Neural progenitor cell (in vitro differentiated cells): ENCODE measurements around the gene METTL9. TPM values are rescaled to one million over a fixed set of nuclear protein-coding genes. Genes with fewer than 3 reads are reported as not detected.
"Not testable (repeated sequence)": the region's sequence is repeated elsewhere in the genome, so short reads cannot be mapped to it uniquely, and the experiment has no call there.

Experiments
- DNase-seq: peaks from one replicate; pipeline ENCODE4 v3.0.0-alpha.2; 2016; ENCODE audit warnings: low spot score
- H2AFZ ChIP-seq: fragments of 200-600 bp; sonication (generic); replicated peaks from 2 replicates; pipeline ENCODE4 v1.6.1; 2016; ENCODE audit warnings: antibody characterized with exemption
- H3F3A ChIP-seq: fragments of 200-600 bp; sonication (generic); 2 replicates; pipeline ENCODE4 v1.6.1; 2016; ENCODE audit warnings: antibody characterized with exemption, low read depth
- H3K27ac ChIP-seq: fragments of 200-600 bp; sonication (generic); 2 replicates; pipeline ENCODE4 v1.5.1; 2016; ENCODE audit warnings: mild to moderate bottlenecking
- H3K27me3 ChIP-seq: fragments of 200-600 bp; sonication (generic); 2 replicates; pipeline ENCODE4 v1.6.1; 2016; ENCODE audit warnings: mild to moderate bottlenecking, moderate library complexity
- H3K36me3 ChIP-seq: fragments of 200-600 bp; sonication (generic); 2 replicates; pipeline ENCODE4 v1.5.1; 2016
- H3K4me1 ChIP-seq: fragments of 200-600 bp; sonication (generic); 2 replicates; pipeline ENCODE4 v1.6.1; 2016; ENCODE audit warnings: mixed run types
- H3K4me2 ChIP-seq: fragments of 200-600 bp; sonication (generic); 2 replicates; pipeline ENCODE4 v1.6.1; 2016
- H3K4me3 ChIP-seq: fragments of 200-600 bp; sonication (generic); 2 replicates; pipeline ENCODE4 v1.5.1; 2016
- H3K79me2 ChIP-seq: fragments of 200-600 bp; sonication (generic); 2 replicates; pipeline ENCODE4 v1.6.1; 2016; ENCODE audit warnings: low read depth
- H3K9ac ChIP-seq: fragments of 200-600 bp; sonication (generic); 2 replicates; pipeline ENCODE4 v1.6.1; 2016
- H3K9me3 ChIP-seq: fragments of 200-600 bp; sonication (generic); 2 replicates; pipeline ENCODE4 v1.5.1; 2016; ENCODE audit warnings: low read depth
- H4K20me1 ChIP-seq: fragments of 200-600 bp; sonication (generic); 2 replicates; pipeline ENCODE4 v1.6.1; 2016; ENCODE audit warnings: low read depth
- H3K27ac Mint-ChIP-seq: 3 replicates; pipeline ENCODE4 v1.8.0; 2021; ENCODE audit warnings: mixed read lengths
- H3K27me3 Mint-ChIP-seq: 2 replicates; pipeline ENCODE4 v1.8.0; 2022; ENCODE audit warnings: low read depth, mild to moderate bottlenecking, inconsistent platforms, moderate library complexity, mixed read lengths; ENCODE audit not compliant: insufficient read depth
- H3K36me3 Mint-ChIP-seq: 3 replicates; pipeline ENCODE4 v1.8.0; 2021; ENCODE audit warnings: mixed read lengths
- H3K4me1 Mint-ChIP-seq: 3 replicates; pipeline ENCODE4 v1.8.0; 2021; ENCODE audit warnings: mixed read lengths
- H3K4me3 Mint-ChIP-seq: 3 replicates; pipeline ENCODE4 v1.8.0; 2021; ENCODE audit warnings: mild to moderate bottlenecking, moderate library complexity, mixed read lengths
- H3K9me3 Mint-ChIP-seq: 3 replicates; pipeline ENCODE4 v1.8.0; 2020; ENCODE audit warnings: mixed read lengths
- CTCF ChIP-seq: fragments of 200-600 bp; sonication (generic); IDR thresholded peaks from 2 replicates; pipeline ENCODE4 v1.5.1; 2017; ENCODE audit warnings: antibody characterized with exemption, mild to moderate bottlenecking
- EZH2 ChIP-seq: fragments of 200-600 bp; sonication (generic); IDR thresholded peaks from 2 replicates; pipeline ENCODE4 v1.6.1; 2017; ENCODE audit warnings: antibody characterized with exemption, mild to moderate bottlenecking, moderate library complexity
- EZH2phosphoT487 ChIP-seq: fragments of 200-600 bp; sonication (generic); IDR thresholded peaks from 2 replicates; pipeline ENCODE4 v1.6.1; 2017; ENCODE audit warnings: antibody characterized with exemption
- total RNA-seq: library from RNA; depleted of rRNA; stranded (reverse); fragments of >200 nt; gene quantifications from 2 replicates; pipeline ENCODE4 v1.2.3, GENCODE V29; 2015; ENCODE audit warnings: low replicate concordance

METTL9 gene
- total RNA-seq, 1 donor from 2014 or later, result 329 TPM

DNA sequence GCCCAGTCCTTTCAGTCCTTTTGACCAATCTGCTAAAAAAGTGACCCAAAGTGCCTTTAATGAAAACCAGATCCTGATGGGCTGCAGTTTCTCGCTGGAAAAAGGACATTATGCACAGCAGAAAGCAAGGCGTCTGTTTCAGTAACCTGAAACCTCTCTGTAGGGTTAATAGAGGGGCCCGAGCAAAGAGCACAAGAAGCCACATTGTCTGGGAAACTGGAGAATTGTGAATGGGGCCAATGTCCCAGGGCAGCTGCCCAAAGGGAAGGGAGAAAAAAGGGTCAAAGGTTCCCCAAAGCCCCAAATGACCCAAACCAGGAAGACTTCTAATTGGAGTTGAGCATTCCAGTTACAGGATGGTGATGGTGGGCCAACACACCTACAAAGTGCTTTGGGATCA, 67.4 kb downstream of the METTL9 start:
- Mint-ChIP-seq H3K4me1 (peaks cover 22% of the 10 kb centered on the region), H3K27ac (peak overlapping the region; percentile 78), H3K9me3 (peaks cover 2% of the 10 kb centered on the region), H3K36me3 (no peaks in the 10 kb centered on the region), H3K4me3 (peak overlapping the region; percentile 59), H3K27me3 (peaks cover 4% of the 10 kb centered on the region)
- no peaks in the 10 kb centered on the region for H3K79me2 ChIP-seq
- H3K4me2 ChIP-seq, result peak overlapping the region; percentile 61
- no peak for TF ChIP-seq EZH2phosphoT487
- TF ChIP-seq CTCF, result no peak
- TF ChIP-seq EZH2, result no peak
- peak overlapping the region; percentile 48 for H3K27ac ChIP-seq
- peaks cover 39% of the 10 kb centered on the region for H3F3A ChIP-seq
- H3K4me3 ChIP-seq, result peak overlapping the region; percentile 5
- H3K9me3 ChIP-seq, result no peaks in the 10 kb centered on the region
- H3K36me3 ChIP-seq, result no peaks in the 10 kb centered on the region
- H3K9ac ChIP-seq, result no peak overlapping the region
- peaks cover 14% of the 10 kb centered on the region for H3K27me3 ChIP-seq
- H4K20me1 ChIP-seq, result no peaks in the 10 kb centered on the region
- H3K4me1 ChIP-seq, result peaks cover 29% of the 10 kb centered on the region
- DNase-seq, result peak; percentile 71
- H2AFZ ChIP-seq, result no peak overlapping the region

DNA sequence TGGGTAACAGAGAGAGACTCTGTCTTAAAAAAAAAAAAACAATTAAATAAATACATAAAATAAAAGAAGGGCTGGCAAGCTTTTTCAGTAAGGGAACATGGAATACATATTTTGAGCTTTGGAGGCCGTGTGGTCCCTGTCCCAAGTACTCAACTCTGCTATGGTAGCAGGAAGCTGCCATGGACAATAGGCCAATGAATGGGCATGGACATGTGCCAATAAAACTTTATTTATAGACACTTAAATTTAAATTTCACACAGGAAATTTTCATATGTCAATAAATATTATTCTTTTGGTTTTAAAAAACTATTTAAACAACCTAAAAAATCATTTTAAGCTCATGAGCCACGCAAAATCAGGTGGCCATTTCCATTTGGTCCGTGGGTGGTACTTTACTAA, 68.2 kb downstream of the METTL9 start:
- Mint-ChIP-seq H3K27ac (no peak overlapping the region), H3K27me3 (peaks cover 4% of the 10 kb centered on the region), H3K36me3 (no peaks in the 10 kb centered on the region), H3K4me3 (no peak overlapping the region), H3K4me1 (peaks cover 22% of the 10 kb centered on the region), H3K9me3 (peaks cover 2% of the 10 kb centered on the region)
- no peak for DNase-seq
- no peaks in the 10 kb centered on the region for H3K79me2 ChIP-seq
- no peaks in the 10 kb centered on the region for H3K9me3 ChIP-seq
- peaks cover 39% of the 10 kb centered on the region for H3F3A ChIP-seq
- H3K4me3 ChIP-seq, result no peak overlapping the region
- H3K27ac ChIP-seq, result no peak overlapping the region
- TF ChIP-seq EZH2phosphoT487, result no peak
- no peak for TF ChIP-seq EZH2
- TF ChIP-seq CTCF, result no peak
- no peaks in the 10 kb centered on the region for H4K20me1 ChIP-seq
- H3K4me2 ChIP-seq, result peak overlapping the region; percentile 61
- no peaks in the 10 kb centered on the region for H3K36me3 ChIP-seq
- H3K4me1 ChIP-seq, result peaks cover 29% of the 10 kb centered on the region
- H3K9ac ChIP-seq, result no peak overlapping the region
- H3K27me3 ChIP-seq, result peaks cover 14% of the 10 kb centered on the region
- no peak overlapping the region for H2AFZ ChIP-seq

DNA sequence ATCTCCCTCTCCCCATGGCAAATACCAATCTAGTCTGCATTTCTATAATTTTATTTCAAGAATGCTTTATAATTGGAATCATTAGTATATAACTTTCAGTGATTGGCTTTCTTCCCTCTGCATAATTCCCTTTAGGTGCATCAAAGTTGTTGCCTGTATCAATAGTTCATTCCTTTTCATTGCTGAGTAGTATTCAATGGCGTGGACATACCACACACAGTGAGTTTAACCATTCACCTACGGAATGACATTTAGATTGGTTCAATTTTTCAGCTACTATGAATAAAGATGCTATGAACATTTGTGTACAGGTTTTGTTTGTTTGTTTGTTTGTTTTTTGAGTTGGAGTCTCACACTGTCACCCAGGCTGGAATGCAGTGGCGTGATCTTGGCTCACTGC, 74.1 kb downstream of the METTL9 start:
- Mint-ChIP-seq H3K9me3 (no peaks in the 10 kb centered on the region), H3K4me1 (no peaks in the 10 kb centered on the region), H3K27ac (no peak overlapping the region), H3K27me3 (peaks cover 3% of the 10 kb centered on the region), H3K36me3 (no peaks in the 10 kb centered on the region), H3K4me3 (no peak overlapping the region)
- H3K27ac ChIP-seq, result no peak overlapping the region
- no peak overlapping the region for H3K9ac ChIP-seq
- H2AFZ ChIP-seq, result no peak overlapping the region
- H3K9me3 ChIP-seq, result peaks cover 3% of the 10 kb centered on the region
- H3K79me2 ChIP-seq, result no peaks in the 10 kb centered on the region
- DNase-seq, result no peak
- H4K20me1 ChIP-seq, result no peaks in the 10 kb centered on the region
- no peaks in the 10 kb centered on the region for H3K36me3 ChIP-seq
- no peaks in the 10 kb centered on the region for H3K4me1 ChIP-seq
- H3K27me3 ChIP-seq, result no peaks in the 10 kb centered on the region
- TF ChIP-seq CTCF, result no peak
- TF ChIP-seq EZH2phosphoT487, result no peak
- no peak for TF ChIP-seq EZH2
- H3F3A ChIP-seq, result no peaks in the 10 kb centered on the region
- H3K4me2 ChIP-seq, result no peak overlapping the region
- no peak overlapping the region for H3K4me3 ChIP-seq

DNA sequence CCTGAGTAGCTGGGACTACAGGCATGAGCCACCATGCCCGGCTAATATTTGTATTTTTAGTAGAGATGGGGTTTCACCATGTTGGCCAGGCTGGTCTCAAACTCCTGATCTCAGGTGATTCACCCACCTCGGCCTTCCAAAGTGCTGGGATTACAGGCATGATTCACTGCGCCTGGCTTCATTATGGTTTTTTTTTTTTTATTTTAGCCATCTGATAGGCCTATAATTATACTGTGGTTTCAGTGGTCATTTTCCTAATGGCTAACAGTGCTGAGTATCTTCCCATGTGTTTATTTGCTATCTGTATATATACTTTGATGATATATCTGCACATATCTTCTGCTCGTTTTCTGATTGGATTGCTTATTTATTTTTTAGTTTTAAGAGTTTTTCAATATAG, 75.1 kb downstream of the METTL9 start:
- H3K4me1 ChIP-seq, result not testable (repeated sequence)

GRCh38 chr16:21680714-21681113, 81.3 kb downstream of the METTL9 start:
- not testable (repeated sequence) for H3K9me3 ChIP-seq, H3K36me3 Mint-ChIP-seq, H3K27ac ChIP-seq, H3K4me3 ChIP-seq, H4K20me1 ChIP-seq, H3K4me3 Mint-ChIP-seq, H3K4me1 Mint-ChIP-seq, H3K79me2 ChIP-seq, H2AFZ ChIP-seq, H3K27ac Mint-ChIP-seq, H3K4me2 ChIP-seq, DNase-seq, H3K27me3 ChIP-seq, H3K9ac ChIP-seq, H3K36me3 ChIP-seq, H3F3A ChIP-seq, H3K9me3 Mint-ChIP-seq, H3K4me1 ChIP-seq
- peaks cover 10% of the 10 kb centered on the region for H3K27me3 Mint-ChIP-seq

More for the DNA sequence above, 75.1 kb downstream of the METTL9 start:
- H3K9me3 Mint-ChIP-seq, H3K27ac ChIP-seq, H3K27me3 ChIP-seq, H3K9ac ChIP-seq, H3F3A ChIP-seq, H3K36me3 Mint-ChIP-seq, H2AFZ ChIP-seq, DNase-seq, H3K4me1 Mint-ChIP-seq, H3K27me3 Mint-ChIP-seq, H3K4me3 Mint-ChIP-seq, H3K4me2 ChIP-seq, H3K4me3 ChIP-seq, H3K36me3 ChIP-seq, H4K20me1 ChIP-seq, H3K27ac Mint-ChIP-seq, H3K9me3 ChIP-seq, H3K79me2 ChIP-seq: not testable (repeated sequence)
